Erythroblast (primary cell): Measurements from ENCODE around the gene CD53.

Experiments used
- GATA1 ChIP-seq: IDR thresholded peaks from 2 replicates; pipeline ENCODE4 v1.6.1; 2011; ENCODE audit warnings: low read depth, mild to moderate bottlenecking, control low read depth, low read length, moderate library complexity
- POLR2A ChIP-seq: IDR thresholded peaks from 2 replicates; pipeline ENCODE4 v1.6.1; 2011; ENCODE audit warnings: mild to moderate bottlenecking, low read length

GRCh38 chr1:110928191-110928590 lies 55.2 kb downstream of the CD53 start:
- no peak for TF ChIP-seq POLR2A
- no peak for TF ChIP-seq GATA1
